GM12874 (cell line): ENCODE data around the gene C16orf86.

ENCODE experiments used
- TF ChIP-seq, protein P1 (sequence below): IDR thresholded peaks from 2 replicates; pipeline ENCODE4 v1.5.1; 2011; ENCODE audit warnings: low read depth, mild to moderate bottlenecking, control low read depth, low read length, moderate library complexity; ENCODE audit not compliant: insufficient read depth

The C16orf86 gene

DNA sequence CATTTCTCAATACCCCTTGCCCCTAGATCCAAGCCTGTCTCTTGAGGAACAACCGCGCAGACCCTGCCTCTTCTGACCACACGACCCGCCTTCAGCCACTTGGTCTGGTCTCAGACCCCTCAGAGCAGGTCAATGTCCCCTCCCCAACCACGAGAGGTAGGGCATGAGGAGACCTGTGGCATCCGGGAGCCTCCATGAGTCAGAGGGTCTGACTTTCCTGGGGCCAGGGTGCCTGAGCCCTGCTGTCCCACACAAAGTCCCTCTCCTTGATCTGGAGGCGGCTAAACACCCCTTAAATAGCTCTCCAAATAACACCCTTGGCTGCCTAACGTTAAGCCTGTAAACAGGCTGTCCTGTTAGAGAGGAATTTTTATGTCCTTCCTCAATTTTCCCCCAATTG lies 16.6 kb upstream of the C16orf86 start:
- TF ChIP-seq, protein P1, sequence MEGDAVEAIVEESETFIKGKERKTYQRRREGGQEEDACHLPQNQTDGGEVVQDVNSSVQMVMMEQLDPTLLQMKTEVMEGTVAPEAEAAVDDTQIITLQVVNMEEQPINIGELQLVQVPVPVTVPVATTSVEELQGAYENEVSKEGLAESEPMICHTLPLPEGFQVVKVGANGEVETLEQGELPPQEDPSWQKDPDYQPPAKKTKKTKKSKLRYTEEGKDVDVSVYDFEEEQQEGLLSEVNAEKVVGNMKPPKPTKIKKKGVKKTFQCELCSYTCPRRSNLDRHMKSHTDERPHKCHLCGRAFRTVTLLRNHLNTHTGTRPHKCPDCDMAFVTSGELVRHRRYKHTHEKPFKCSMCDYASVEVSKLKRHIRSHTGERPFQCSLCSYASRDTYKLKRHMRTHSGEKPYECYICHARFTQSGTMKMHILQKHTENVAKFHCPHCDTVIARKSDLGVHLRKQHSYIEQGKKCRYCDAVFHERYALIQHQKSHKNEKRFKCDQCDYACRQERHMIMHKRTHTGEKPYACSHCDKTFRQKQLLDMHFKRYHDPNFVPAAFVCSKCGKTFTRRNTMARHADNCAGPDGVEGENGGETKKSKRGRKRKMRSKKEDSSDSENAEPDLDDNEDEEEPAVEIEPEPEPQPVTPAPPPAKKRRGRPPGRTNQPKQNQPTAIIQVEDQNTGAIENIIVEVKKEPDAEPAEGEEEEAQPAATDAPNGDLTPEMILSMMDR: no peak

DNA sequence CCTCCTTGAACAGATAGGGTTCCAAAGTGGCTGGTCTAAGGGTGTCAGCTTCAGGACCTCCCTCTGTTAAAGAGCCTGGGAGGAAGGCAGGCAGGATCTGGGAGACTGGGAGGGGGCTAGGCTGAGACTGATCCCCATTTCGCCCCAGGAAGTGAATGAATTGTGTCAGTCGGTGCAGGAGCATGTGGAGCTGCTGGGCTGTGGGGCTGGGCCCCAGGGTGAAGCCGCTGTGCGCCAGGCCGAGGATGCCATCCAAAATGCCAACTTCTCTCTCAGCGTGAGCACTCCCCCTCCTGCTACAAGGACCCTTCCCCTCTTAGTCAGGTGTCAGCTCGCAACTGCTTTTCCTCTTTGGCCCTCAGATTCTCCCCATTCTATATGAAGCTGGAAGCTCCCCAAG lies 15.6 kb upstream of the C16orf86 start:
- TF ChIP-seq, protein P1: no peak

DNA sequence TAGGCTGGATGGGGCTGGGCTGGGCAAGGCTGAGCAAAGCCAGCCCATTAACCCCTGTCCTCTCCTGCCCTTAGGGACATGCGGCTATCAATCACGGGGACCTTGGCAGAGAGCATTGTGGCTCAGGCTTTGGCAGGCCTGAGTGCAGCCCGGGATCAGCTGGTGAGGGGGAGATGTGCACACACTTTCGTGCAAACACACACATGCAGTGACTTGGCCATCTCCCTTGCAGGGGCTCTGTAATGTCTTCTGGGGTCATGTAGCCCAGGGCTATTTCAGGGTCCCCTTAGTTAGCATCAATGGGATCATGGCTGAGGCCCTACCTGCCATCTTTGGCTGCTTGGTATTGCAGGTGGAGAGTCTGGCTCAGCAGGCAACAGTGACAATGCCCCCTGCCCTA lies 14.8 kb upstream of the C16orf86 start:
- TF ChIP-seq, protein P1: no peak

DNA sequence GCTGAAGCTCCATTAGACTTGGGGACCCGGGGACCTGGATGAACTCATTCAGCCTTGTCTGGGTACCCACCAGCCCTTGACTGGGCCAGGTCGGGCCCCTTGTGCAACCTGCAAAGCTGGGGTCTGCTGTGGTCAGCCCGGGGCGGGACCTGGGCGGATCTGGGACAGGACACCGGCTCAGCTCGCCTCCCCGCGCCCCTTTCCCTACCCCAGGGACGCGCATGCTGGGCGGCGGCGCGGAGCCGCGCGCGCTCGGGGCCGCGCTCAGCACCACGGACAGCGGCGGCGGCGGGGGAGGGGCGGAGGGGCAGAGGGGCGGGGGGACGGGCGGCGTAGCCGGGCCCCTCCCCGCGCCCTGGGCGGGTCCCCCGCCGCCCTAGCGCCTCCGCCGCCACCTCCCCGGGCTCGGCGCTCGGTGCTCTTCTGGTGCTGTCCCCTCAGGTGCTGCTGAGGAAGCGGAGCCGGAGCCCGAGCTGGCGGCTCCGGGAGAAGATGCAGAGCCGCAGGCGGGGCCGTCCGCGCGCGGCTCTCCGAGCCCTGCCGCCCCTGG lies 14.0 kb upstream of the C16orf86 start:
- TF ChIP-seq, protein P1: no peak

DNA sequence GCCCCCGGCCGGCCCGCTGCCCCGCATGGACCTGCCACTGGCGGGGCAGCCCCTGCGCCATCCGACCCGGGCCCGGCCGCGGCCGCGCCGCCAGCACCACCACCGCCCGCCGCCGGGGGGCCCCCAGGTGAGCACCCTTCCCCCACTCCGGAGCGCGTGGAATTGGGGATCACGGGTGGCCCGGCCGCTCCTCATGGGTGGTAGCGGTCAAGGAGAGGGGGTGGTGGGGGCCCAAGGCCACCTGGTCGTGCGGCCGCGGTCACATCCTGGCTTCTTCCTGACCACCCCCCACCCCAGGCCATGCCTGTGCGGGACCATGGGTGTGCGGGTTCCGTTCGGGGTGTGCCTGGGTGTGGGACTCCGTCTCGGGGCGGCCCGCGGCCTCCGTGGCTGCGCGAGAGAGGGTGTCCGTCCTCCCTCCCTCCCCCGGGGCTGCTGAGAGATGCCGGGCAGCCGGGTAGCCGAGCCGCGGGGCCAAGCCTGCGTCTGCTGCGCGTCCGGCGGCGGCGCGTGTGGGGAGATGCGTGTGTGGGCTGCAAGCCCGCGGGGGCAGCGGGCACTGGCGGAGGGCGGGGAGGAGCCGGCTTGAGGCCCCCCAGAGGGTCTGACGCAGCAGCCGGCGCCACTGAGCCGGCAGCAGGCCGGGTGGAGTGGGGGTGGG lies 13.4 kb upstream of the C16orf86 start:
- TF ChIP-seq, protein P1: no peak

DNA sequence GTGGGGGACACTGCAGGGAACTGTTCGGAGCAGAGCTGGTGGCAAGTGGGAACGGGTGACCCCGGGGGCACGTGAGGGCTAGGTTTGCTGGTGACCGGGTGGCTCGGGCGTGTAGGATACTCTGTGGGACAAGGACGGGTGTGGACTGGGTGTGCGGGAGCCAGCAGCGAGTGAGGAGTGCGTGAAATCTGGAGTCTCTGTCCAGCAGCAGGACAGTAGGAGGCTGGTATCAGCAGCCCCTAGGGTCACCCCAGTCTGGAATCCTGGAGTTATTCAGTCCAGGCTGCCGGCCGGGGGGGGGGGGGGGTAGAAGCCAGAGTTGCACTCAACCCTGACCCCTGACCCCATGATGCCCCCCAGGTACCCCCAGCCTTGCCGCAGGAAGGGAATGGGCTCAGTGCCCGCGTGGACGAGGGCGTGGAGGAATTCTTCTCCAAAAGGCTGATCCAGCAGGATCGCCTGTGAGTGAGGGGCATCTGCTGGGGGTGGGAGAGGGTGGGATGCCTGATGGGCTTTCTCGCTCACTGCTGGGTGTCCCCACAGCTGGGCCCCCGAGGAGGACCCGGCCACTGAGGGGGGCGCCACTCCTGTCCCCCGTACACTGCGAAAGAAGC lies 12.7 kb upstream of the C16orf86 start:
- TF ChIP-seq, protein P1: no peak

DNA sequence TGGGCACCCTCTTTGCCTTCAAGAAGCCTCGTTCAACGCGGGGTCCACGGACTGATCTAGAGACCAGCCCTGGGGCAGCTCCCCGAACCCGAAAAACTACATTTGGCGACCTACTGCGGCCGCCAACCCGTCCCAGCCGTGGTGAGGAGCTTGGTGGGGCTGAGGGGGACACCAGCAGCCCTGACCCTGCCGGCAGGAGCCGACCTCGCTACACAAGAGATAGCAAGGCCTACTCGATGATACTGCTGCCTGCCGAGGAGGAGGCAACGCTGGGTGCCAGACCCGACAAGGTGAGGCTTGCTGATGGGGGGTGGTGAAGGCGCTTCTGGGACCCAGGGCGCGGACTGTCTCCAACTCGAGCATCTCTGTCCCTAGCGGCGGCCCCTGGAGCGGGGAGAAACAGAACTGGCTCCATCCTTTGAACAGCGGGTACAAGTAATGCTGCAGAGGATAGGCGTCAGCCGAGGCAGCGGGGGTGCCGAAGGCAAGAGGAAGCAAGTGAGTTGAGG lies 12.2 kb upstream of the C16orf86 start:
- TF ChIP-seq, protein P1: no peak
